ENCODE measurements around the gene TSSC4.

The TSSC4 gene

DNA sequence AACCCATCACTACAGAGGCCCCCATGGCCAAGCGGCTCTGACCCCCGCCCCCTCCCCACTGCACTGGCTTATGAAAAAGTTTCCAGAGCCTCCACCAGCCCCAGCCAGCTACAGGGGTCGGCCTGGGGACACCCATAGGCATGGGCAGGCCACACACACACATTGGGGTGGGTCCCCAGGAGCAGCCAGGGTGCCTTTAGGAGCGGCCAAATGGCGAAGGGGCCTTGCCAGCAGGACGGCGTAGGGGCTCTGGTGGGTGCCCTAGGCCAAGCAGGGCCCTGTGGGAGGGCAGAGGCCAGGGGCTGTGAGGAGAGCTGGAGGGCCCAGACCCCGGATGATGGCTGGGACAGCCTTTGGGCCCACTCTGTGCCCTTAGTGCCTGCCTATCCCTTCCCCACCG is 10.1 kb downstream of the TSSC4 start:
- DNase-seq (no peak), ATAC-seq (no peak)
- Mint-ChIP-seq H3K36me3 (ENCODE audit: low read depth) (no peaks in the 10 kb centered on the region), H3K4me3 (no peak overlapping the region), H3K4me1 (no peaks in the 10 kb centered on the region), H3K27ac (no peak overlapping the region), H3K27me3 (peaks cover 1% of the 10 kb centered on the region), H3K9me3 (no peaks in the 10 kb centered on the region)

- H3K4me3 Mint-ChIP-seq, result no peak overlapping the region
- H3K27ac Mint-ChIP-seq, result no peak overlapping the region
- DNase-seq (no peak), ATAC-seq (no peak)
- no peaks in the 10 kb centered on the region for H3K4me1 Mint-ChIP-seq
- H3K9me3 Mint-ChIP-seq, result no peaks in the 10 kb centered on the region
- peaks cover 1% of the 10 kb centered on the region for H3K27me3 Mint-ChIP-seq
- H3K36me3 Mint-ChIP-seq (ENCODE audit: low read depth), result no peaks in the 10 kb centered on the region
Observed at GRCh38 chr11:2411446-2412305, 11.1 kb downstream of the TSSC4 start.

GRCh38 chr11:2412323-2412722 is 11.8 kb downstream of the TSSC4 start:
- no peaks in the 10 kb centered on the region for H3K4me1 Mint-ChIP-seq
- H3K4me3 Mint-ChIP-seq, result no peak overlapping the region
- H3K27me3 Mint-ChIP-seq, result peaks cover 1% of the 10 kb centered on the region

GRCh38 chr11:2413742-2414579 is 13.4 kb downstream of the TSSC4 start:
- no peaks in the 10 kb centered on the region for H3K4me1 Mint-ChIP-seq
- H3K27ac Mint-ChIP-seq, result no peak overlapping the region
- peaks cover 1% of the 10 kb centered on the region for H3K27me3 Mint-ChIP-seq
- H3K36me3 Mint-ChIP-seq (ENCODE audit: low read depth), result no peaks in the 10 kb centered on the region
- no peaks in the 10 kb centered on the region for H3K9me3 Mint-ChIP-seq
- H3K4me3 Mint-ChIP-seq, result no peak overlapping the region
- ATAC-seq (no peak), DNase-seq (no peak)

More at GRCh38 chr11:2412323-2412722, 11.8 kb downstream of the TSSC4 start:
- Mint-ChIP-seq H3K36me3 (ENCODE audit: low read depth) (no peaks in the 10 kb centered on the region), H3K9me3 (no peaks in the 10 kb centered on the region), H3K27ac (no peak overlapping the region)
- DNase-seq, result no peak
- ATAC-seq, result no peak

DNA sequence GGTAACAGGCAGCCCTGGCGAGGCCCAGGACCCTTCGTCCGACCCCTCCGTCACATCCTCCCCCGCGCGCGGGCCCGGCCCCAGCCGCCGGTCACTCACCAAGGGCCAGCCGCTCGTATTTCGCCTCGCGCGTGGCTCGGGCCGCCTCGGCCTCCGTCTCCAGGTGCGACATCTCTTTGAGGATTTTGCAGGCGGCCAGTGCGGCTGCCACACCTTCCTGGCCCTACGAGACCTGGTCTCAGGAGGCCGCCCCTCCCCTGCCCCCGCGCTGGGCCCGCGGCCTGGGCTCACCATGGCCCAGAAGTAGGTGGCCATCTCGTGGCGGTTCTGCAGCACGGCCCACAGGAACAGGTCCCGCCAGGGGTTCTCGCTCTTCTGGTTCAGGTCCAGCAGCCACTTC is 14.1 kb downstream of the TSSC4 start:
- Mint-ChIP-seq H3K36me3 (ENCODE audit: low read depth) (no peaks in the 10 kb centered on the region), H3K27ac (no peak overlapping the region), H3K4me3 (no peak overlapping the region), H3K4me1 (no peaks in the 10 kb centered on the region), H3K27me3 (peaks cover 1% of the 10 kb centered on the region), H3K9me3 (no peaks in the 10 kb centered on the region)
- ATAC-seq, result no peak
- DNase-seq, result no peak

DNA sequence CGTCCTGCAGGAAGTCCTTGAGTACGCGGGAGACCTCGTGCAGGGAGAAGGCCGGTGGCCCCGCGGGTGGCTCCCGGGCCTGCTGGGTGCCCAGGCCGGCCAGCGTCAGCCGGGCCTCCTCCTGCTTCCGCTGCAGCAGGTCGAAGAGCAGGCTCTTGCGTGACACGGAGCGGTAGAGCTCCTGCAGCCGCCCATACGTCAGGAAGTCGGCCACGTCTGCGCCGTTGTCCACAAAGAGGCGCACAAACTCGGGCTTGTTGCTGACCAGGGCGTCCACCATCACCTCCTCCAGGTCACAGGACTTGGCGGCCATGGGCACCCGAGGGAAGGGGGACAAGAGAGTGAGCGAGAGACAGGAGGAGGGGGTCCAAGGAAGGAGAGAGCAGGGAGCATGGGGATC is 14.6 kb downstream of the TSSC4 start:
- peaks cover 2% of the 10 kb centered on the region for H3K4me1 Mint-ChIP-seq
- no peak for DNase-seq

DNA sequence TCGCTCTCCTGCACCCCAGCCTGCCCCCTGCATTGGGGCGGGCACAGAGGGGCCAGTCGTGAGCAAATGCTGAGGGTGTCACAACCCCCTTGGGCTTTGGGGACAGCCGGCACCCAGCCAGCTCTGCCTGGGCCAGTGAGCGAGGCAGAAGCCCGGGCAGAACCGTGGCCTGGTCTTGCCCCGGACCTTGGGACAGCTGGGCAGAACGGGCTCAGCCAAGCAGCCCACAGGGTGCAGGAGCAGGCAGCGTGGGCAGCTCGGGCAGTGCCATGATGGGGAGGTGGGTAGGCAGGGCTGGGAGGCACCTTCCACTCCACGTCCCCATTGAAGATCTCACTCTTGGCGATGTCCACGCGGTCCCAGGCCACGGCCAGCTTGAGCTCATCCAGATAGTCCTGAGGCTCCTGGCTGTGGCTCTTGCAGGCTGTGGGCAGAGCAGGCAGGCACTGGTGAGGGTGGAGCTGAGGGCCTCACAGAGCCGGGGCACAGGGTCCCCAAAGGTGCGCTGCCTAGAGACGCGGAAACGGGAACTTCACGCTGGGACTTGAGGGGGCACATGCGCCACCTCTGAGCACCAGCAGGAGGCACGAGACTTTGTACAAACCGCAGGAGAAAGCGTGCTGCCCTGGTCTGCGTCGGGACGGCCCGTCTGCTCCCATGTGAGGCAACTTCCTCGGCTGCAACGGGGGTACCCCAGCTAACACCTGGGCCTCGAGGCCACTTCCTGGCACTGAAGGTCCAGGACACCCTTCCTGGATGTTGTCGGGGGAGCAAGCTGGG is 15.2 kb downstream of the TSSC4 start:
- Mint-ChIP-seq H3K4me1 (peaks cover 2% of the 10 kb centered on the region), H3K36me3 (ENCODE audit: low read depth) (no peaks in the 10 kb centered on the region), H3K4me3 (no peak overlapping the region), H3K9me3 (no peaks in the 10 kb centered on the region), H3K27ac (no peak overlapping the region), H3K27me3 (peaks cover 1% of the 10 kb centered on the region)
- ATAC-seq, result no peak
- DNase-seq, result no peak

More for the DNA sequence above, 14.6 kb downstream of the TSSC4 start:
- H3K27me3 Mint-ChIP-seq, result peaks cover 1% of the 10 kb centered on the region
- no peak overlapping the region for H3K4me3 Mint-ChIP-seq
- H3K27ac Mint-ChIP-seq, result no peak overlapping the region
- ATAC-seq, result no peak
- H3K9me3 Mint-ChIP-seq, result no peaks in the 10 kb centered on the region
- H3K36me3 Mint-ChIP-seq (ENCODE audit: low read depth), result no peaks in the 10 kb centered on the region

DNA sequence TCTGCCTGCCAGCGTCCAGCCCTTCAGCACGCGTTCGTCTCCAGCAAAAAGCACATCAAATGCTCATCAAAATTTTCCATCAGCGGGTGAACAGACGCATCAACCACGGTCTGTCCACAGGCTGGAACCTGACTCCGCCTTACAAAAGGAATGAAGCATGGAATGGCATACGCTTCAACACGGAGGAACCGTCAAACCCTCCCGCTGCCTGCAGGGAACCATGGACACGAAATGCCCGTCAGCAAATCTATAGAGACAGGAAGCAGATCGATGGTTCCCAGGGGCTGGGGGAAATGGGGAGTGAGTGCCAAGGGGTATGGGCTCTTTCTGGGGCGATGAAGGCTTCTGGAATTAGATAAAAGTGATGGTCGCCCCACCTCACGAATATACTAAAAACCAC is 16.2 kb downstream of the TSSC4 start:
- no peak overlapping the region for H3K4me3 Mint-ChIP-seq
- no peaks in the 10 kb centered on the region for H3K36me3 Mint-ChIP-seq (ENCODE audit: low read depth)
- ATAC-seq, result no peak
- H3K4me1 Mint-ChIP-seq, result peaks cover 2% of the 10 kb centered on the region
- no peak for DNase-seq
- no peaks in the 10 kb centered on the region for H3K9me3 Mint-ChIP-seq
- no peaks in the 10 kb centered on the region for H3K27me3 Mint-ChIP-seq
- no peak overlapping the region for H3K27ac Mint-ChIP-seq

DNA sequence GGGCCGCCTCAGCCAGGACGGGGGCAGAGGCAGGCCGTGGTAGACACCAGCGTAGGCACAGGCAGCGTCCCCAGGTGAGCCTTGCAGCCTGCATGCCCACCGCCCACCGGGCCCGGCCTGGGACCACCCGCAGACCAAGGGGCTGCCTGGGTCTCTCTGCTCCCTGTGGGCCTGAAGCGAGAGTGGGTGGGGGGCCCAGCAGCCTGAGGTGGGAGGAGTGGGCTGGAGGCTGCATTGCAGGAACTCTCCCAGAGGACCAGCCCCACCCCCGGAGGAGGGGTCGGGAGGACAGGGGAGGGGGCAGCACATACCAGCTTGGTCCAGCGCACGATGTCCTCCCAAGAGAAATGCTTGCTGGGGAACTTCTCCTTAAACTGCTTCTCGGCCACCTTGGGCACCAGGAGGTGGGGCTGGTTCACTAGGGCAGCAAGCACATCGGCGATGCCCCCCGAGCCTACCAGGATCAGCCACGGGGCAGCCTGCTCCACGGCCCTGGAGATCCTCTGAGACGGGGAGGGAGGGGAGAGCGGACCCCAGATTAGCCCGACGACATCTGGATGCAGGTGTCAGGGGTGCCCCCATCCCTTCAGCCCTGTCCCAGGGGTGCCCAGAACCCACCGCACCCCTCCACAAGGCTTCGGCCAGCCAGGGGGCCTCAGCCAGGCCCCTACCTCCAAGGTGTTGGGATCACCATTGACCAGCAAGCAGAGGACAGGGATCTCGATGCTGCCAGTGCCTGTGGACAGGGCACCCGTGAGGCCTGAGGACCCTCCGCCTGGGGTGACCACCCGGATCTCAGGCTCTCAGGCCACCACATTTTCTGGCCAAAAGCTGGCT is 17.5 kb downstream of the TSSC4 start:
- DNase-seq (no peak), ATAC-seq (no peak)
- no peaks in the 10 kb centered on the region for H3K36me3 Mint-ChIP-seq (ENCODE audit: low read depth)
- no peak overlapping the region for H3K4me3 Mint-ChIP-seq
- H3K27me3 Mint-ChIP-seq, result no peaks in the 10 kb centered on the region
- peaks cover 2% of the 10 kb centered on the region for H3K4me1 Mint-ChIP-seq
- H3K9me3 Mint-ChIP-seq, result no peaks in the 10 kb centered on the region
- no peak overlapping the region for H3K27ac Mint-ChIP-seq

DNA sequence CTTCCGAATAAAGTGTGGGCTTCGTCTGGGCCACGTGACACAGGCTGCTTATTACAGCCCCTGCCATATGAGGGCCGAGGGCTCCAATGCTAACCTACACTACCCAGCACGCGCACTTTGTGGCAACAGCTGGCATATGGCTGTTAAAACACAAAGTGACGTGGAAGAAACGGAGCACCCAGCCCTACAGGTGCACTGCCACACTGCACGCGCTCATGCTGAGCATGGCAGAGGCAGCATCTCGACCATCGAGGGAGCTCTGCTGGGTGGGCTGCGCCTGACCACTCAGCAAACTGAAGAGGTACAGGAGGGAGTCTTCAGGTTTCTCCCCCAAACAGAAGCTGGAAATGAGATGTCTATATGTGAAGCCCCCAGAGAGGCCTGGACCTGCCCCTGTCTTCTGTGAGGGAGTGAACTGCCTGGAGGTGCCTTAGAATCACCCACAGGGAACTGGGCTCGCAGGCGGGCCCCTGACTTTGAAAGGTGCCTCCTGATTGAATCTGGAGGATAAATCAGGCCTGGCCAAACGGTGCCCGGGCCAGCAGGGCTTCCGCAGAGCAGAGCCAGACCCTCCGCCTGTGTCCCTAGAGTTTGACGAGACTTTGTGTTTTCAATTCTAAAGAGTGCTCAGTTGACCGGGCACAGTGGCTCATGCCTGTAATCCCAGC is 18.3 kb downstream of the TSSC4 start:
- Mint-ChIP-seq H3K27ac (no peak overlapping the region), H3K27me3 (no peaks in the 10 kb centered on the region), H3K36me3 (ENCODE audit: low read depth) (no peaks in the 10 kb centered on the region), H3K4me3 (no peak overlapping the region), H3K9me3 (no peaks in the 10 kb centered on the region), H3K4me1 (peaks cover 2% of the 10 kb centered on the region)
- DNase-seq (no peak), ATAC-seq (no peak)

DNA sequence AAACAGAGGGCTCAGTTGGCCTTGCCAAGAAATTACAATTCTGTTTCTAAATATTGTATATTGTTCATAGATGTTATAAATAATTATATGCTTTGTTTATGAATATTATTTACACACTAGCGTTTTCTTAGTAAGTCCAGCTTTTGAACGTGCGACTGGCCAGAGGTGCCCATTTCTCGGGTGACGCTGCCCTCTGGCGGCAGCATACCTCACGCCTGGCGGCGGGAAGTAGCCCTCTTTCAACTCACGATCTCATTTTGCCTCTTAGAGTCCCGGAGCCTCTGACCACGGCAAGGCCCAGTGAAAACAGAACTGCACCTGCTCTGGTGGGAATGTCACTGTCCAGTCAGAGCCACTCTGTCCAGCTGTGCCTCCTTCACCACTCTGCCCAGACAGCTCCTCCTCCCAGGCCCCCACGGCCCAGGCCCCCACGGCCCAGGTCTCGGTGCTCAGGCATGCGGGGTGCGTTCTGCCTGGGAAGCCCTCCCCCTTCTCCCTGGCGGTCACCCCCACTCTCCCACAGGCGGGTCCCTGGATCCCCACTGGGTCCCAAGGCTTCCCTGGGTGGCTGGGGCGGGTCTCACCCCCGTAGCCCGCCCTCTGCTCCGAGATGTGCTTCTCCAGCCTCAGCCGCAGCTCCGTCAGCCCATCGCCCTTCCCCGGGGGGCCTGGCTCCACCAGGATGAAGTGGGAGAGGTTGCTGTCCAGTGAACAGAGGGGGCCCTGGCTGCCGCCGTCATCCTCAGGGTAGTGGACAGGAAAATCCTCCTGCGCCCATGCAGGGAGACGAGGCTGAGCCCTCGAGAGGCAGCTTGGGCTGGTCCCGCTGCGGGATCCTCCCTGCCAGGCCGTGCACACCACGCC is 19.3 kb downstream of the TSSC4 start:
- Mint-ChIP-seq H3K9me3 (no peaks in the 10 kb centered on the region), H3K4me3 (no peak overlapping the region), H3K36me3 (ENCODE audit: low read depth) (no peaks in the 10 kb centered on the region), H3K27me3 (no peaks in the 10 kb centered on the region), H3K4me1 (peaks cover 2% of the 10 kb centered on the region), H3K27ac (no peak overlapping the region)
- no peak for ATAC-seq
- peak; percentile 79 for DNase-seq

DNA sequence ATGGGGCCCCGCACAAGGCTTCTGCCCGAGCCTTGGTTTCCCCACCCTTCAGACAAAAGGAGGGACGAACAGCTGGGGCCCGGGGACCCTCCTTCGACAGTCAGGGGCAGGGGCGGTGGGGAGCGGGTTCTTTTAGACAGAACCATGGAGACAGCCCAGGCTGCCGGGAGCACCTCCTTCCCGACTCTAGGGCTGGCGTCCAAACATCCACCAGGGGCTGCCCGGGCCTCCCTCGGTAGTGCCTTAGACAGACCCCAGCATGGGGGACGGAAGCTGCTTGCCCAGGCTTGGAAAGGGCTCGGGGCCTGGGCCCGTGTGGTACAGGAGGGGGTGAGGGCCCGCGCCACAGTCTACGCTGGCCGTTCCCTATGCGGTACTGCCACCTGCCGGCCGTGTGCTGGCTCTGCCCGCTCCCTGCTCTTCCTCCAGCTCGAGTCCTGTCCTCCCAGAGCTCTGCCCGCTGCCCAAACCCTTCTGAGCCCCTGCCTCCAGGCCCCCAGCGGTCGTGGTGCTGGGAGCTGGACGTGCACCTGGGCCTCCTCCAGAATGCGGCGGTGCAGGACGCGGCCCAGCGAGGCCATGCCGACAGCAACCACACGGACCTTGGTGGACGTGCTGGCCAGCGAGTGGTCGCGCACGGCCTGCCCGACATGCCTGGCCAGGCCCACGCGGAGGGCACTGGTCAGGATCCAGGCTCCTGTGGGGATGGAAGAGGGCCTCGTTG is 20.1 kb downstream of the TSSC4 start:
- Mint-ChIP-seq H3K27me3 (no peaks in the 10 kb centered on the region), H3K36me3 (ENCODE audit: low read depth) (no peaks in the 10 kb centered on the region), H3K9me3 (no peaks in the 10 kb centered on the region), H3K27ac (no peak overlapping the region), H3K4me1 (peaks cover 2% of the 10 kb centered on the region), H3K4me3 (no peak overlapping the region)
- peak; percentile 79 for DNase-seq
- ATAC-seq, result peak; percentile 87
